Liver (tissue), 9 donors: ENCODE data around the gene ATP2B2. TPM values are rescaled to one million over a fixed set of nuclear protein-coding genes. Genes with fewer than 3 reads are reported as not detected.

Experiments used
- DNase-seq: peaks from one replicate; pipeline ENCODE4 v3.0.0-alpha.2; 2017; ENCODE audit warnings: low spot score
- H3K27ac ChIP-seq, 2 donors: one replicate each; pipeline ENCODE4 v1.7.0; 2013; ENCODE audit warnings: inconsistent platforms in 2 of 2, low read length in 2 of 2, control low read depth in 1 of 2, low read depth in 1 of 2, mild to moderate bottlenecking in 1 of 2
- H3K27me3 ChIP-seq, 4 donors: one replicate each; pipeline versions ENCODE4 v1.6.1 to v1.7.0; 2013; ENCODE audit warnings: low read length in 3 of 4, inconsistent platforms in 1 of 4, mild to moderate bottlenecking in 1 of 4, moderate library complexity in 1 of 4; ENCODE audit not compliant: control insufficient read depth in 4 of 4, insufficient read depth in 4 of 4
- H3K36me3 ChIP-seq, 4 donors: one replicate each; pipeline versions ENCODE4 v1.6.1 to v1.7.0; 2013; ENCODE audit warnings: low read length in 3 of 4, mild to moderate bottlenecking in 3 of 4, low read depth in 1 of 4, moderate library complexity in 1 of 4; ENCODE audit not compliant: control insufficient read depth in 4 of 4, insufficient read depth in 3 of 4
- H3K4me1 ChIP-seq, 4 donors: one replicate each; pipeline versions ENCODE4 v1.6.1 to v1.7.0; 2013; ENCODE audit warnings: low read length in 3 of 4, mild to moderate bottlenecking in 3 of 4, moderate library complexity in 1 of 4; ENCODE audit not compliant: control insufficient read depth in 4 of 4, insufficient read depth in 4 of 4
- H3K4me3 ChIP-seq, 3 donors: one replicate each; pipeline versions ENCODE4 v1.6.1 to v1.7.0; 2013; ENCODE audit warnings: low read length in 3 of 3, control low read depth in 1 of 3, low read depth in 1 of 3, mild to moderate bottlenecking in 1 of 3
- H3K9ac ChIP-seq, 2 donors: one replicate each; pipeline ENCODE4 v1.7.0; 2013; ENCODE audit warnings: low read length in 2 of 2, mild to moderate bottlenecking in 2 of 2, moderate library complexity in 2 of 2, control low read depth in 1 of 2, low read depth in 1 of 2
- H3K9me3 ChIP-seq, 4 donors: one replicate each; pipeline versions ENCODE4 v1.6.1 to v1.7.0; 2013; ENCODE audit warnings: low read length in 3 of 4; ENCODE audit not compliant: control insufficient read depth in 4 of 4
- ATF3 ChIP-seq: IDR thresholded peaks from 2 replicates; pipeline ENCODE4 v1.6.1; 2016; ENCODE audit warnings: antibody characterized with exemption
- CTCF ChIP-seq: fragments of 150-350 bp; IDR thresholded peaks from 2 replicates; pipeline ENCODE4 v1.5.1; 2017; ENCODE audit warnings: improper control_type of control experiment, low read depth, low read length; ENCODE audit not compliant: missing input control
- EGR1 ChIP-seq, 2 donors: IDR thresholded peaks; 2 replicates each; pipeline ENCODE4 v1.6.1; 2016 to 2018; ENCODE audit warnings: antibody characterized with exemption in 2 of 2, low read depth in 2 of 2
- FOXA1 ChIP-seq: IDR thresholded peaks from 2 replicates; pipeline ENCODE4 v1.6.1; 2016; ENCODE audit warnings: antibody characterized with exemption
- FOXA2 ChIP-seq: IDR thresholded peaks from 2 replicates; pipeline ENCODE4 v1.6.1; 2016; ENCODE audit warnings: antibody characterized with exemption
- GABPA ChIP-seq, 2 donors: IDR thresholded peaks in 1 of 2; conservative IDR thresholded peaks in 1 of 2; 2 replicates each; pipeline ENCODE4 v1.6.1; 2016; ENCODE audit warnings: antibody characterized with exemption in 2 of 2, mild to moderate bottlenecking in 1 of 2, moderate library complexity in 1 of 2
- HNF4A ChIP-seq, 2 donors: conservative IDR thresholded peaks; 2 replicates each; pipeline ENCODE4 v1.6.1; 2016; ENCODE audit warnings: antibody characterized with exemption in 2 of 2, mild to moderate bottlenecking in 2 of 2
- HNF4G ChIP-seq: IDR thresholded peaks from 2 replicates; pipeline ENCODE4 v1.6.1; 2016; ENCODE audit warnings: antibody characterized with exemption
- JUND ChIP-seq, 2 donors: IDR thresholded peaks; 2 replicates each; pipeline ENCODE4 v1.6.1; 2016; ENCODE audit warnings: antibody characterized with exemption in 2 of 2
- MAX ChIP-seq: IDR thresholded peaks from 2 replicates; pipeline ENCODE4 v1.6.1; 2016; ENCODE audit warnings: antibody characterized with exemption
- NR2F2 ChIP-seq: IDR thresholded peaks from 2 replicates; pipeline ENCODE4 v1.6.1; 2016; ENCODE audit warnings: antibody characterized with exemption
- RAD21 ChIP-seq, 2 donors: IDR thresholded peaks; 2 replicates each; pipeline ENCODE4 v1.6.1; 2016; ENCODE audit warnings: antibody characterized with exemption in 2 of 2, mild to moderate bottlenecking in 2 of 2
- REST ChIP-seq: IDR thresholded peaks from 2 replicates; pipeline ENCODE4 v1.6.1; 2016; ENCODE audit warnings: antibody characterized with exemption, mild to moderate bottlenecking
- RXRA ChIP-seq, 2 donors: IDR thresholded peaks; 2 replicates each; pipeline ENCODE4 v1.6.1; 2017 to 2018; ENCODE audit warnings: antibody characterized with exemption in 2 of 2, mild to moderate bottlenecking in 1 of 2
- SP1 ChIP-seq: IDR thresholded peaks from 2 replicates; pipeline ENCODE4 v1.6.1; 2018; ENCODE audit warnings: antibody characterized with exemption, mild to moderate bottlenecking
- TAF1 ChIP-seq: conservative IDR thresholded peaks from 2 replicates; pipeline ENCODE4 v1.6.1; 2016; ENCODE audit warnings: antibody characterized with exemption, mild to moderate bottlenecking
- YY1 ChIP-seq: IDR thresholded peaks from 2 replicates; pipeline ENCODE4 v1.6.1; 2016; ENCODE audit warnings: antibody characterized with exemption, mild to moderate bottlenecking
- ZBTB33 ChIP-seq: IDR thresholded peaks from 2 replicates; pipeline ENCODE4 v1.6.1; 2016; ENCODE audit warnings: antibody characterized with exemption
- WGBS: extraction: QIAGEN DNeasy Blood & Tissue Kit; methylation state at CpG from one replicate; pipeline ENCODE4 v1.1.7; 2013; 5-methylcytosine and 5-hydroxymethylcytosine counted together
- polyA plus RNA-seq, 2 donors: library from polyadenylated mRNA; stranded (reverse) in 1 of 2; unstranded in 1 of 2; fragments of 200-250 nt in 1 of 2; fragments of >200 nt in 1 of 2; fragmentation: Nextera tagmentation in 1 of 2; extraction: Ambion mirVana in 1 of 2; gene quantifications; one replicate each; pipeline versions ENCODE4 v1.2.1 to v1.2.3, GENCODE V29; 2013 to 2015
- total RNA-seq, 2 donors: library from RNA; depleted of rRNA; stranded (reverse); fragments of >200 nt; gene quantifications; one replicate each; pipeline ENCODE4 v1.2.3, GENCODE V29; 2014
- donor health status: healthy.
- donor health status: healthy.
- donor health status: healthy.
- donor health status: healthy.
- donor health status: healthy.

ATP2B2 gene
- total and polyA plus RNA-seq, 4 donors, result 10.4 to 27.8 (median 20.7) TPM

GRCh38 chr3:10474847-10475246 is 30.5 kb downstream of the ATP2B2 start:
- WGBS, result 68% methylated on average over 9 of the region's 9 CpGs
- no peak overlapping the region for H3K9ac ChIP-seq
- TF ChIP-seq CTCF, result no peak
- TF ChIP-seq RAD21 (IDR thresholded peaks at IDR 0.05), result no peak
- TF ChIP-seq ZBTB33, result no peak
- no peak for TF ChIP-seq HNF4G
- no peak for TF ChIP-seq JUND (IDR thresholded peaks at IDR 0.05)
- TF ChIP-seq HNF4A (conservative IDR thresholded peaks at IDR 0.05), result no peak
- TF ChIP-seq FOXA2, result no peak
- TF ChIP-seq SP1, result no peak
- TF ChIP-seq REST, result no peak
- no peak for TF ChIP-seq GABPA (IDR thresholded peaks at IDR 0.05 in 1 of 2, conservative IDR thresholded peaks at IDR 0.05 in 1 of 2)
- TF ChIP-seq TAF1, result no peak
- no peak for TF ChIP-seq YY1
- TF ChIP-seq FOXA1, result no peak
- TF ChIP-seq MAX, result no peak
- no peak for TF ChIP-seq RXRA (IDR thresholded peaks at IDR 0.05)
- no peak for TF ChIP-seq EGR1 (IDR thresholded peaks at IDR 0.05; ENCODE audit: low read depth in 2 of 2)
- TF ChIP-seq NR2F2, result no peak
- TF ChIP-seq ATF3, result no peak
- no peaks in the 10 kb centered on the region for H3K36me3 ChIP-seq
- no peak overlapping the region for H3K4me3 ChIP-seq
- H3K27me3 ChIP-seq, result no peaks in the 10 kb centered on the region
- H3K4me1 ChIP-seq, result peaks cover 6 to 25% (median 20%) of the 10 kb centered on the region in 4 donors
- H3K27ac ChIP-seq, result no peak overlapping the region
- peaks cover 0 to 2% (median 0%) of the 10 kb centered on the region in 4 donors for H3K9me3 ChIP-seq
- no peak for DNase-seq
